NT2/D1 (cell line): ENCODE results near the gene VEZT.
"Not testable (repeated sequence)": the region's sequence is repeated elsewhere in the genome, so short reads cannot be mapped to it uniquely, and the experiment has no call there.

Experiments used
- DNase-seq: peaks from one replicate; pipeline ENCODE4 v3.0.0-alpha.2; 2011; ENCODE audit warnings: low read depth, low spot score
- H3K27me3 ChIP-seq: 2 replicates; pipeline ENCODE4 v1.6.0; 2011; ENCODE audit warnings: mild to moderate bottlenecking; ENCODE audit not compliant: insufficient read length, insufficient read depth
- H3K36me3 ChIP-seq: 2 replicates; pipeline ENCODE4 v1.6.1; 2011; ENCODE audit warnings: mild to moderate bottlenecking, low read length, mixed read lengths; ENCODE audit not compliant: insufficient read depth, insufficient read length
- H3K4me1 ChIP-seq: 2 replicates; pipeline ENCODE4 v1.5.1; 2011; ENCODE audit not compliant: insufficient read depth, insufficient read length
- H3K4me3 ChIP-seq: 2 replicates; pipeline ENCODE4 v1.5.1; 2011; ENCODE audit warnings: low read depth; ENCODE audit not compliant: insufficient read length
- H3K9ac ChIP-seq: 2 replicates; pipeline ENCODE4 v1.6.0; 2011; ENCODE audit warnings: low read depth; ENCODE audit not compliant: insufficient read length
- H3K9me3 ChIP-seq: 2 replicates; pipeline ENCODE4 v1.5.1; 2011; ENCODE audit warnings: mild to moderate bottlenecking, low read length; ENCODE audit not compliant: insufficient read depth
- SUZ12 ChIP-seq: IDR thresholded peaks from 2 replicates; pipeline ENCODE4 v1.6.1; 2011; ENCODE audit not compliant: insufficient read length, insufficient read depth; ENCODE audit errors: extremely low read depth
- YY1 ChIP-seq: IDR thresholded peaks from 2 replicates; pipeline ENCODE4 v1.6.1; 2011; ENCODE audit not compliant: insufficient read length, insufficient read depth
- ZNF274 ChIP-seq: IDR thresholded peaks from 2 replicates; pipeline ENCODE4 v1.6.1; 2011; ENCODE audit warnings: mild to moderate bottlenecking, low read depth, low read length

Gene VEZT

GRCh38 chr12:95238150-95238549 is 20.5 kb downstream of the VEZT start:
- Histone ChIP-seq H3K4me3 (no peak overlapping the region), H3K9me3 (peaks cover 44% of the 10 kb centered on the region), H3K27me3 (no peaks in the 10 kb centered on the region), H3K4me1 (no peaks in the 10 kb centered on the region), H3K9ac (no peak overlapping the region), H3K36me3 (peaks cover 17% of the 10 kb centered on the region)
- DNase-seq, result no peak
- no peak for TF ChIP-seq ZNF274

GRCh38 chr12:95239216-95239615 is 21.6 kb downstream of the VEZT start:
- H3K9ac ChIP-seq, result no peak overlapping the region
- TF ChIP-seq YY1 (no peak), SUZ12 (no peak), ZNF274 (no peak)
- DNase-seq, result no peak
- no peaks in the 10 kb centered on the region for H3K27me3 ChIP-seq
- H3K9me3 ChIP-seq, result peaks cover 35% of the 10 kb centered on the region
- peaks cover 16% of the 10 kb centered on the region for H3K36me3 ChIP-seq
- H3K4me3 ChIP-seq, result no peak overlapping the region
- no peaks in the 10 kb centered on the region for H3K4me1 ChIP-seq

- not testable (repeated sequence) for H3K27me3 ChIP-seq, H3K9ac ChIP-seq, H3K4me3 ChIP-seq, H3K4me1 ChIP-seq, DNase-seq
- H3K9me3 ChIP-seq, result peaks cover 30% of the 10 kb centered on the region
- H3K36me3 ChIP-seq, result peaks cover 14% of the 10 kb centered on the region
These were observed 22.2 kb downstream of the VEZT start for GRCh38 chr12:95239835-95240234.

GRCh38 chr12:95240556-95240955 is 22.9 kb downstream of the VEZT start:
- Histone ChIP-seq H3K9ac (no peak overlapping the region), H3K36me3 (peaks cover 19% of the 10 kb centered on the region), H3K9me3 (peaks cover 30% of the 10 kb centered on the region), H3K4me3 (no peak overlapping the region), H3K4me1 (no peaks in the 10 kb centered on the region), H3K27me3 (no peaks in the 10 kb centered on the region)
- no peak for TF ChIP-seq SUZ12
- no peak for DNase-seq

- Histone ChIP-seq H3K36me3 (peaks cover 23% of the 10 kb centered on the region), H3K9me3 (peaks cover 28% of the 10 kb centered on the region)
- not testable (repeated sequence) for H3K4me1 ChIP-seq, H3K9ac ChIP-seq, DNase-seq, H3K27me3 ChIP-seq, H3K4me3 ChIP-seq
These were observed 23.5 kb downstream of the VEZT start for GRCh38 chr12:95241138-95241537.

- Histone ChIP-seq H3K4me3 (no peak overlapping the region), H3K4me1 (no peaks in the 10 kb centered on the region), H3K36me3 (peaks cover 20% of the 10 kb centered on the region), H3K9me3 (peaks cover 20% of the 10 kb centered on the region), H3K9ac (no peak overlapping the region), H3K27me3 (no peaks in the 10 kb centered on the region)
- no peak for DNase-seq
- TF ChIP-seq SUZ12, result no peak
- no peak for TF ChIP-seq YY1
- TF ChIP-seq ZNF274, result no peak
These were observed 24.3 kb downstream of the VEZT start for GRCh38 chr12:95241761-95242506.

GRCh38 chr12:95243497-95244183 is 26.0 kb downstream of the VEZT start:
- TF ChIP-seq ZNF274, result no peak
- TF ChIP-seq SUZ12, result no peak
- TF ChIP-seq YY1, result no peak
- Histone ChIP-seq H3K36me3 (peaks cover 20% of the 10 kb centered on the region), H3K27me3 (no peaks in the 10 kb centered on the region), H3K4me3 (no peak overlapping the region), H3K9ac (no peak overlapping the region), H3K4me1 (no peaks in the 10 kb centered on the region), H3K9me3 (0 out of 2 replicates have a peak, but pooled peaks cover 3% of the 10 kb centered on the region)
- DNase-seq, result no peak

GRCh38 chr12:95244350-95244749 is 26.7 kb downstream of the VEZT start:
- no peaks in the 10 kb centered on the region for H3K4me1 ChIP-seq
- no peaks in the 10 kb centered on the region for H3K27me3 ChIP-seq
- no peak overlapping the region for H3K9ac ChIP-seq
- H3K9me3 ChIP-seq, result no peaks in the 10 kb centered on the region
- H3K4me3 ChIP-seq, result no peak overlapping the region
- peaks cover 20% of the 10 kb centered on the region for H3K36me3 ChIP-seq
- TF ChIP-seq ZNF274 (no peak), YY1 (no peak), SUZ12 (no peak)
- no peak for DNase-seq
